Measurements from ENCODE around the gene GRM4. TPM values are rescaled to one million over a fixed set of nuclear protein-coding genes. Genes with fewer than 3 reads are reported as not detected.

GRM4 gene
- total and polyA plus RNA-seq, 9 of the 15 experiments (the other 6 are each of a cell fraction or from before 2014, with no cell fraction given): 0.18 TPM; not detected in 8

GRCh38 chr6:33977606-33978411, 168.1 kb downstream of the GRM4 start:
- TF ChIP-seq BCOR (IDR thresholded peaks at IDR 0.05) (peak; percentile 64), NR2C2 (CRISPR knock-in tag; IDR thresholded peaks at IDR 0.05) (no peak), NR2C2 (tag; IDR thresholded peaks at IDR 0.05) (no peak), RBM25 (IDR thresholded peaks at IDR 0.05; ENCODE audit: low read depth, low read length, severe bottlenecking) (peak; percentile 80), ZNF165 (CRISPR knock-in tag; IDR thresholded peaks at IDR 0.05; ENCODE audit: borderline replicate concordance) (no peak)
- no peak overlapping the region for H2AFZ ChIP-seq (ENCODE audit: low read depth, low read length)
- FAIRE-seq (no peak), DNase-seq (ENCODE audit: extremely low read depth in 1 of 4, low spot score in 3 of 4) (no peak), ATAC-seq (no peak)
- POLR2A ChIA-PET: interaction anchor here (0.6 kb wide), 1 partner anchor 18 kb away, joined by 3 read pairs; no protein-coding TSS in a partner anchor
- peaks cover 42 to 67% of the 10 kb centered on the region in 2 experiments for H3K27me3 ChIP-seq (ENCODE audit: control insufficient read depth in 2 of 2, insufficient read depth in 2 of 2, low read length in 2 of 2)
- CTCF ChIA-PET (ENCODE audit: low intra/inter-chr PET ratio): interaction anchor here (0.6 kb wide), 1 partner anchor 35 kb away, joined by 3 read pairs; no protein-coding TSS in a partner anchor
- H3K79me2 ChIP-seq (ENCODE audit: control insufficient read depth, insufficient read depth, low read length): no peaks in the 10 kb centered on the region
- intact Hi-C loops (cut with micrococcal nuclease) (loop anchor here (10.0 kb wide), 1 partner anchor 177 kb away; no protein-coding TSS in a partner anchor), in situ Hi-C loops (cut with MboI) (no loop called here)
- peaks cover 17% of the 10 kb centered on the region for H4K20me1 ChIP-seq (replicated peaks; ENCODE audit: control insufficient read depth, insufficient read depth, low read length)
- peaks cover 0 to 6% of the 10 kb centered on the region in 2 experiments; a peak in 2 of 5 replicates for H3K4me1 ChIP-seq (replicated peaks in 1 of 2; ENCODE audit: control insufficient read depth in 2 of 2, insufficient read depth in 2 of 2, low read length in 2 of 2)
- no peaks in the 10 kb centered on the region for H3K9me3 ChIP-seq (replicated peaks; ENCODE audit: control insufficient read depth, insufficient read depth, low read depth, low read length)
- no peaks in the 10 kb centered on the region for H3K36me3 ChIP-seq (ENCODE audit: control insufficient read depth, insufficient read depth, low read length)
- under 1% methylated on average over 15 of the region's 15 CpGs for WGBS (ENCODE audit: insufficient coverage, low coverage, missing lambda C conversion rate)
- H3K27ac ChIP-seq (ENCODE audit: extremely low read depth, low read depth, low read length): no peak overlapping the region; the same call in 2 of the 3 replicates
- H3K9ac ChIP-seq (ENCODE audit: insufficient read depth in 1 of 2, low read depth in 2 of 2, low read length in 2 of 2): no peak overlapping the region
- H3K9me1 ChIP-seq (ENCODE audit: control insufficient read depth, insufficient read depth, low read length): no peaks in the 10 kb centered on the region
- no peak overlapping the region for H3K4me2 ChIP-seq (ENCODE audit: insufficient read depth, low read length)
- BruUV-seq (replicated peaks): no TSS peak
- H3K4me3 ChIP-seq: no peak overlapping the region
